ENCODE results near the gene IGF1. TPM values are rescaled to one million over a fixed set of nuclear protein-coding genes. Genes with fewer than 3 reads are reported as not detected.

IGF1 gene
- total and polyA plus RNA-seq, 4 donors: 5.0 to 60.7 (median 10.5) TPM

DNA sequence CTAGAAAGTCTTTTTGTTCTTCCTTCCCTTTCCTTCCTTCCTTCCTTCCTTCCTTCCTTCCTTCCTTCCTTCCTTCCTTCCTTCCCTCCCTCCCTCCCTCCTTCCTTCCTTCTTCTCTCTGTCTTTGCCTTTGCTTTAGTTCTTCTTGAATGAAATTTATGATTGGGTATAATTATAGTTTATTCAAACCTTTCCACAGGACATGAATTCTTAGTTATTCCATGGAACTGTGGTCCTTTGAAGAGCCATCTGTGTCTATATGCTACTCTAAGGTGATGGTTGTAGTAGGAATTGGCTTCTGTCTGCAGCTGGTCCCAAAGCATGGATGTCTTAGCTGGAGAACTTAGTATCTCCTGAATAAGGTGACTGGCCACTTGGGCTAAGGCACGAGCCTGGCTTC lies 64.8 kb downstream of the IGF1 start:
- WGBS, 2 donors: 73 to 100% methylated on average over 1 of the region's 1 CpG
- TF ChIP-seq CTCF (IDR thresholded peaks at IDR 0.05; ENCODE audit: control extremely low read depth, extremely low read depth): no peak
- H3K4me3 ChIP-seq: no peak overlapping the region
- peaks cover 0 to 3% (median 0%) of the 10 kb centered on the region in 5 donors for H3K4me1 ChIP-seq (ENCODE audit: control insufficient read depth in 5 of 5, insufficient read depth in 5 of 5, low read length in 5 of 5)
- DNase-seq: no peak
- no peak overlapping the region for H3K9ac ChIP-seq (ENCODE audit: insufficient read depth in 1 of 2, low read length in 2 of 2)
- no peak for ATAC-seq (ENCODE audit: insufficient read depth, low FRiP score)
- no peaks in the 10 kb centered on the region for H3K36me3 ChIP-seq (ENCODE audit: control insufficient read depth in 4 of 4, insufficient read depth in 4 of 4, low read length in 4 of 4)
- H3K9me3 ChIP-seq (ENCODE audit: control insufficient read depth in 4 of 4, insufficient read depth in 3 of 4, low read length in 3 of 4): no peaks in the 10 kb centered on the region
- no peak overlapping the region for H3K27ac ChIP-seq (ENCODE audit: low read depth in 1 of 2, low read length in 1 of 2)
- no peaks in the 10 kb centered on the region for H3K27me3 ChIP-seq (ENCODE audit: control insufficient read depth in 3 of 3, insufficient read depth in 3 of 3, low read length in 2 of 3)

DNA sequence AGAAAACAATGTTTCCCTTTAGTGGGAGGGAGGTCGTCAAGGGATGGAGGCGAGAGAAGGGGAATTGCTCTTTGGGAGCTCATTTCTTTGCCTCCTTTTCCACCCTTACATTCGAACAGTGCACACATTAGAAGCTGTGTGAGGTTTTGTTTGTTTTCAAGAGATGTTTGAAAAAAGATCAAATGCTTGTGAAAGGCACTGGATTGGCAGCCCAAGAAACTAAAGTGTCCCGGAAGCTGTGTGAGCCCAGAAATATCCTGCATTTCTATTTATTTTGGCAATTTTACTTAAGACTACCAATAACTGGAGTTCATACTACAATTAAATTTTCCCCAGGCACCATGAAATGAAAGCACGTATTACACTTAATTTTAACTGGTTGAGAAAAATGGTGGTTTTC lies 67.0 kb downstream of the IGF1 start:
- Histone ChIP-seq H3K27me3 (ENCODE audit: control insufficient read depth in 3 of 3, insufficient read depth in 3 of 3, low read length in 2 of 3) (no peaks in the 10 kb centered on the region), H3K4me3 (no peak overlapping the region), H3K36me3 (ENCODE audit: control insufficient read depth in 4 of 4, insufficient read depth in 4 of 4, low read length in 4 of 4) (no peaks in the 10 kb centered on the region), H3K4me1 (ENCODE audit: control insufficient read depth in 5 of 5, insufficient read depth in 5 of 5, low read length in 5 of 5) (peaks cover 0 to 3% (median 0%) of the 10 kb centered on the region in 5 donors), H3K9me3 (ENCODE audit: control insufficient read depth in 4 of 4, insufficient read depth in 3 of 4, low read length in 3 of 4) (no peaks in the 10 kb centered on the region), H3K27ac (ENCODE audit: low read depth in 1 of 2, low read length in 1 of 2) (no peak overlapping the region), H3K9ac (ENCODE audit: insufficient read depth in 1 of 2, low read length in 2 of 2) (no peak overlapping the region)
- no peak for DNase-seq
- ATAC-seq (ENCODE audit: insufficient read depth, low FRiP score): no peak
- no peak for TF ChIP-seq CTCF (IDR thresholded peaks at IDR 0.05; ENCODE audit: control extremely low read depth, extremely low read depth)
- WGBS, 2 donors: 62 to 79% methylated on average over 5 of the region's 5 CpGs

- Histone ChIP-seq H3K4me1 (ENCODE audit: control insufficient read depth in 5 of 5, insufficient read depth in 5 of 5, low read length in 5 of 5) (peaks cover 0 to 11% (median 0%) of the 10 kb centered on the region in 5 donors), H3K9me3 (ENCODE audit: control insufficient read depth in 4 of 4, insufficient read depth in 3 of 4, low read length in 3 of 4) (no peaks in the 10 kb centered on the region), H3K36me3 (ENCODE audit: control insufficient read depth in 4 of 4, insufficient read depth in 4 of 4, low read length in 4 of 4) (no peaks in the 10 kb centered on the region), H3K4me3 (no peak overlapping the region), H3K9ac (ENCODE audit: insufficient read depth in 1 of 2, low read length in 2 of 2) (no peak overlapping the region), H3K27me3 (ENCODE audit: control insufficient read depth in 3 of 3, insufficient read depth in 3 of 3, low read length in 2 of 3) (no peaks in the 10 kb centered on the region), H3K27ac (ENCODE audit: low read depth in 1 of 2, low read length in 1 of 2) (no peak overlapping the region)
- no peak for TF ChIP-seq CTCF (IDR thresholded peaks at IDR 0.05; ENCODE audit: control extremely low read depth, extremely low read depth)
- no peak for ATAC-seq (ENCODE audit: insufficient read depth, low FRiP score)
- DNase-seq: no peak
These were observed 69.9 kb downstream of the IGF1 start for GRCh38 chr12:102410511-102410910.

All from lung (tissue), 12 donors.